HG03378 (cell line): ENCODE data around the gene TMEM40.
A peak's percentile ranks its signal among the peaks of the same experiment; 100 is the strongest.
"Not testable (repeated sequence)": the region's sequence is repeated elsewhere in the genome, so short reads cannot be mapped to it uniquely, and the experiment has no call there.

ENCODE experiments used
- ATAC-seq: cut with Tn5 transposase; IDR thresholded peaks from one replicate; pipeline ENCODE4 v1.9.1; 2021; ENCODE audit warnings: mild to moderate bottlenecking, moderate library complexity; ENCODE audit not compliant: unreplicated experiment

The TMEM40 gene

GRCh38 chr3:12752809-12753208, 6.2 kb downstream of the TMEM40 start:
- ATAC-seq = no peak

- ATAC-seq = no peak
Observed at GRCh38 chr3:12752102-12752501, 7.0 kb downstream of the TMEM40 start.

GRCh38 chr3:12751571-12751970, 7.5 kb downstream of the TMEM40 start:
- no peak for ATAC-seq

GRCh38 chr3:12750658-12751071, 8.4 kb downstream of the TMEM40 start:
- ATAC-seq = peak; percentile 58

GRCh38 chr3:12750223-12750622, 8.8 kb downstream of the TMEM40 start:
- peak; percentile 24 for ATAC-seq

- no peak for ATAC-seq
Observed at GRCh38 chr3:12748477-12748876, 10.6 kb downstream of the TMEM40 start.

- no peak for ATAC-seq
Observed at GRCh38 chr3:12746419-12746818, 12.6 kb downstream of the TMEM40 start.

GRCh38 chr3:12744326-12744725, 14.7 kb downstream of the TMEM40 start:
- no peak for ATAC-seq

- ATAC-seq = no peak
Observed at GRCh38 chr3:12743583-12743982, 15.5 kb downstream of the TMEM40 start.

GRCh38 chr3:12742330-12743107, 16.5 kb downstream of the TMEM40 start:
- ATAC-seq = no peak

GRCh38 chr3:12741209-12741608, 17.9 kb downstream of the TMEM40 start:
- no peak for ATAC-seq

GRCh38 chr3:12737833-12738232, 21.2 kb downstream of the TMEM40 start:
- ATAC-seq = no peak

GRCh38 chr3:12737319-12737718, 21.7 kb downstream of the TMEM40 start:
- ATAC-seq = no peak

GRCh38 chr3:12734960-12735359, 24.1 kb downstream of the TMEM40 start:
- no peak for ATAC-seq

- no peak for ATAC-seq
Observed at GRCh38 chr3:12733566-12733965, 25.5 kb downstream of the TMEM40 start.

- ATAC-seq = no peak
Observed at GRCh38 chr3:12730506-12731242, 28.4 kb downstream of the TMEM40 start.

GRCh38 chr3:12729051-12729651, 29.9 kb downstream of the TMEM40 start:
- ATAC-seq = no peak

- ATAC-seq = no peak
Observed at GRCh38 chr3:12727937-12728336, 31.1 kb downstream of the TMEM40 start.

GRCh38 chr3:12727481-12727880, 31.6 kb downstream of the TMEM40 start:
- ATAC-seq = no peak

- no peak for ATAC-seq
Observed at GRCh38 chr3:12725436-12725835, 33.6 kb downstream of the TMEM40 start.

GRCh38 chr3:12724794-12725193, 34.3 kb downstream of the TMEM40 start:
- no peak for ATAC-seq

GRCh38 chr3:12723362-12723761, 35.7 kb downstream of the TMEM40 start:
- not testable (repeated sequence) for ATAC-seq
